NB4 (cell line): Measurements from ENCODE around the gene PIGQ.

ENCODE experiments used
- DNase-seq: peaks from one replicate; pipeline ENCODE4 v3.0.0; 2010; ENCODE audit warnings: low read depth
- H3K4me3 ChIP-seq: one replicate; pipeline ENCODE4 v1.5.1; 2011; ENCODE audit warnings: mild to moderate bottlenecking, low read depth, low read length, moderate library complexity
- CTCF ChIP-seq: IDR thresholded peaks from one replicate; pipeline ENCODE4 v1.5.1; 2012; ENCODE audit warnings: low read depth, low read length
- MAX ChIP-seq: IDR thresholded peaks from 2 replicates; pipeline ENCODE4 v1.6.1; 2011; ENCODE audit warnings: low read depth, low read length
- MYC ChIP-seq: IDR thresholded peaks from 2 replicates; pipeline ENCODE4 v1.6.1; 2011; ENCODE audit warnings: low read depth, low read length
- POLR2A ChIP-seq: IDR thresholded peaks from 2 replicates; pipeline ENCODE4 v1.6.1; 2011; ENCODE audit warnings: mild to moderate bottlenecking; ENCODE audit not compliant: insufficient read length; ENCODE audit errors: extremely low read depth

Gene PIGQ

DNA sequence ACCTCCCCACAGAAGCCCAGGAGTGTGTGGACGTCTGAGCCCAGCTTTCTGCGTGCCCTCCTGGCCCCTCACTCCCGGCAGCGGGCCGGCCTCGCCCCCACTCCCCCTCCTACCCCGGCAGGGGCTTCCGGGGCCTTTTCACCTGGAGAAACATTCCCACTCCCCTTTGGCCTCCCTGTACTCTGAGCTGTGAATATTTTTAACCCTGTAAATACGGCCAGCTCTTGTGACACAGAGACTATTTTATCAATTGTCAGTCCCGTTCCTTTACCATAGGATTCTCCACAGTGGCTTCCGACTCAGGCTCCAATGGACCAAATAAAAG is 15.5 kb upstream of the PIGQ start:
- no peak for DNase-seq
- H3K4me3 ChIP-seq, result no peak overlapping the region
- TF ChIP-seq MAX (no peak), MYC (no peak), CTCF (no peak), POLR2A (no peak)

GRCh38 chr16:554640-555365 is 15.0 kb upstream of the PIGQ start:
- no peak overlapping the region for H3K4me3 ChIP-seq
- TF ChIP-seq POLR2A (no peak), MYC (no peak), MAX (no peak), CTCF (no peak)
- no peak for DNase-seq

DNA sequence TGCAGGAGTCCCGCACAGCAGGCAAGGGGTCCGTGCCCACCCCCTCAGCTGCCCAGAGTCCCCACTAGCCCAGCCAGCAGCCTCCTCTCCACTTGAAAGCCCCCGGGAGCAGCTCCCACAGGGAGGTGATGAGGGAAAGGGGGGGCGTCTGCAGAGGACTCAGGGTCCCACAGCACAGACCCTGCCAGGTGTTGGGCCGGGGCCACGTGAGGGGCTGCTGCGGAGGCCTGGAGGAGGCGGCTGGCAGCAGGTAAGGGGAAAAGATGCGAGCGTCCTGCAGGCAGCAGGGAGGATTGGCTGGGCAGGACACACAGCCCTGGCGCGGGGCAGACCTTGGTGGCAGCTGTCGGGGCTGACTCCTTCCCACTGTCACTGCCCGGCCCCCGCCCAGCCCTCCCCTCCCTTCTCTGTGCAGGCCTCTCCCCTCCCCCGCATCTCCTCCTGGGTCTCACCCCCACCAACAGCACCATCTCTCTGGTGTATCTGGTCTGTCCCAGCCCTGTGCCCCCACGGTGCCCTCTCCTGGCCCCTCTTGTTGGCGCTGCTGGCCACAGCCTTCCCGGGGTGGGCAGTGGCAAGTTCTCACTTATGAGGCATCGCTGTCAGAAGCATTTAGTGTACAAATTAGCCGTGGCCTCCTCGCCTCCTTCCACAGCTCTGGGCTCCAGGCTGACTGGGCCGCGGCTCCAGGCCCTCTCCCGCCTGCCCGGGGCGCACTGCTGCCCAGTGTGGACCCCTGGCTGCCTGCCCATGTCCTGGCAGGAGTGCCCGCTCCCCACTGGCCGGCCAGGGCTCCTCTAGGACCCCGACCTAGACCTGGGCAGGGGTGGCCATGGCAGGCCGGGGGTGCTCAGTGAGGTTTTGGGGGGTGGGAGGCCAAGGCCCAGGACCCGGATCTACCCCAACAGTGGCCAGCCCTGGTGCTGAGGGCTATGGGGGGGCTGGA is 14.0 kb upstream of the PIGQ start:
- TF ChIP-seq MYC (no peak), CTCF (no peak), MAX (no peak), POLR2A (no peak)
- H3K4me3 ChIP-seq, result no peak overlapping the region
- no peak for DNase-seq

- no peak for TF ChIP-seq POLR2A
- no peak for TF ChIP-seq MYC
- TF ChIP-seq MAX, result no peak
- TF ChIP-seq CTCF, result no peak
- no peak for DNase-seq
- H3K4me3 ChIP-seq, result no peak overlapping the region
These were observed 13.1 kb upstream of the PIGQ start for GRCh38 chr16:556474-557173.

DNA sequence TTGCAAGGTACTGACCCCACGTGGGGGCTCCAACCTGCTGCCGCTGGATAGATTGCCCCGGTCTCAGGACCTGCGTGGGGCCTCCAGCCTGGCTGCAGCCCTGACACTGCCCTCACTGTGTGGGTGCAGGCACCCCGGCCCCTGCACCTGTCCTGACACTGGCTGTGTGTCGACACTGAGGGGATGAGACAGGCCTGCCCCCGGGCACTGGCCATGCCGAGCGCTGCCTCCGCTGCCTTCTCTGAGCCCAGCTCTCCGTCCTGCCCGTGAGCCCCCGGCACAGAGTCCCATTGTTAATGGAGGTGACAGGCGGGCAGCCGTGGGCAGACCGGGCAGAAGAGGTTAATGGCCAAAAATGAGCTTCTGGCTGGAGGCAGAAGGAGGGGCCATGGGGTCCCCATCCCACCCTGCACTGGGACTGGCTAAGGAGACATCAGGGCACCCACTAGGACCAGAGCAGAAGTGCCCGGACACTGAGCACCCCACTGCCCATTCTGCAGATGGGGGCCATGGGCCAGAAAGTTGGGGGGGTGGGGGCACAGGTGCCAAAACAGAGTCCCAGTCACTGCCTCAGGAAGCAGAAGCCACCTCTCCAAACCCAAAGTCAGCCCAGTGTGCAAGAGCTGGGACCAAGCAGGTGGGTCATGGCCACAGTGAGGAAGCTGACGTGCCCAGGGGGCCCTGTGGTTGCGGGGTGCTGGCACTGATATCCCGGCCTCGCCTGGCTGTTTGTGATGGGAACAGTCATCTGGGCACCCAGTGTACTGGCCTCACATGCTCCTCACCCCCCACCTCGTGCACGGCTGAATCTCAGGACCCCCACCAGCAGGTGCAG is 12.1 kb upstream of the PIGQ start:
- no peak overlapping the region for H3K4me3 ChIP-seq
- DNase-seq, result peak; percentile 57
- TF ChIP-seq CTCF (no peak), MAX (no peak), MYC (no peak), POLR2A (no peak)
